ENCODE measurements around the gene GTPBP4. TPM values are rescaled to one million over a fixed set of nuclear protein-coding genes. Genes with fewer than 3 reads are reported as not detected.

GTPBP4 gene
- total and polyA plus RNA-seq, 2 donors from 2014 or later: 18.9 to 37.1 TPM

- no peak overlapping the region for H3K27ac ChIP-seq (ENCODE audit: low read depth in 2 of 2, low read length in 2 of 2)
- no peak for TF ChIP-seq CTCF (IDR thresholded peaks at IDR 0.05; ENCODE audit: borderline replicate concordance, extremely low read depth, insufficient read depth)
- no peaks in the 10 kb centered on the region for H3K36me3 ChIP-seq (ENCODE audit: control insufficient read depth in 2 of 3, insufficient read depth in 3 of 3, low read length in 3 of 3)
- intact Hi-C loops (cut with DNase I): no loop called here
- H3K9me3 ChIP-seq (ENCODE audit: control insufficient read depth in 2 of 3, insufficient read depth in 1 of 3, low read length in 3 of 3): no peaks in the 10 kb centered on the region
- no peak overlapping the region for H3K9ac ChIP-seq (ENCODE audit: low read length in 3 of 3)
- H3K4me3 ChIP-seq (ENCODE audit: low read length in 3 of 3): no peak overlapping the region
- peaks cover 0 to 15% (median 11%) of the 10 kb centered on the region in 3 donors for H3K4me1 ChIP-seq (ENCODE audit: control insufficient read depth in 2 of 3, insufficient read depth in 2 of 3, low read depth in 1 of 3, low read length in 3 of 3)
- H3K27me3 ChIP-seq (ENCODE audit: control insufficient read depth, insufficient read depth, low read length): no peaks in the 10 kb centered on the region
- FAIRE-seq (no peak), DNase-seq (no peak)
Measured at GRCh38 chr10:972763-973162, 15.5 kb upstream of the GTPBP4 start.

GRCh38 chr10:974038-974784 lies 14.0 kb upstream of the GTPBP4 start:
- Histone ChIP-seq H3K9me3 (ENCODE audit: control insufficient read depth in 2 of 3, insufficient read depth in 1 of 3, low read length in 3 of 3) (peaks cover 0 to 6% (median under 1%) of the 10 kb centered on the region in 3 donors), H3K27me3 (ENCODE audit: control insufficient read depth, insufficient read depth, low read length) (no peaks in the 10 kb centered on the region), H3K4me3 (ENCODE audit: low read length in 3 of 3) (no peak overlapping the region), H3K27ac (ENCODE audit: low read depth in 2 of 2, low read length in 2 of 2) (no peak overlapping the region), H3K36me3 (ENCODE audit: control insufficient read depth in 2 of 3, insufficient read depth in 3 of 3, low read length in 3 of 3) (no peaks in the 10 kb centered on the region), H3K4me1 (ENCODE audit: control insufficient read depth in 2 of 3, insufficient read depth in 2 of 3, low read depth in 1 of 3, low read length in 3 of 3) (peaks cover 0 to 15% (median 11%) of the 10 kb centered on the region in 3 donors), H3K9ac (ENCODE audit: low read length in 3 of 3) (no peak overlapping the region)
- FAIRE-seq (no peak), DNase-seq (no peak)
- no peak for TF ChIP-seq CTCF (IDR thresholded peaks at IDR 0.05; ENCODE audit: borderline replicate concordance, extremely low read depth, insufficient read depth)
- intact Hi-C loops (cut with DNase I): no loop called here

GRCh38 chr10:974785-975074 lies 13.5 kb upstream of the GTPBP4 start:
- Histone ChIP-seq H3K27me3 (ENCODE audit: control insufficient read depth, insufficient read depth, low read length) (no peaks in the 10 kb centered on the region), H3K27ac (ENCODE audit: low read depth in 2 of 2, low read length in 2 of 2) (no peak overlapping the region), H3K4me1 (ENCODE audit: control insufficient read depth in 2 of 3, insufficient read depth in 2 of 3, low read depth in 1 of 3, low read length in 3 of 3) (peaks cover 0 to 15% (median 11%) of the 10 kb centered on the region in 3 donors), H3K9me3 (ENCODE audit: control insufficient read depth in 2 of 3, insufficient read depth in 1 of 3, low read length in 3 of 3) (peaks cover 0 to 9% (median 4%) of the 10 kb centered on the region in 3 donors), H3K9ac (ENCODE audit: low read length in 3 of 3) (no peak overlapping the region), H3K36me3 (ENCODE audit: control insufficient read depth in 2 of 3, insufficient read depth in 3 of 3, low read length in 3 of 3) (no peaks in the 10 kb centered on the region), H3K4me3 (ENCODE audit: low read length in 3 of 3) (no peak overlapping the region)
- TF ChIP-seq CTCF (IDR thresholded peaks at IDR 0.05; ENCODE audit: borderline replicate concordance, extremely low read depth, insufficient read depth): no peak
- FAIRE-seq (no peak), DNase-seq (no peak)
- intact Hi-C loops (cut with DNase I): no loop called here
